H9 (cell line): ENCODE data around the gene UNC5C. TPM values are rescaled to one million over a fixed set of nuclear protein-coding genes. Genes with fewer than 3 reads are reported as not detected.

Source experiments
- DNase-seq: peaks from one replicate; pipeline ENCODE4 v3.0.0-alpha.2; 2017
- H2AFZ ChIP-seq: one replicate; pipeline ENCODE4 v1.6.1; 2013; ENCODE audit warnings: mild to moderate bottlenecking, low read length, control low read depth, moderate library complexity
- H2AK5ac ChIP-seq: 2 replicates; pipeline ENCODE4 v1.6.1; 2013; ENCODE audit warnings: low read length, control low read depth, mixed read lengths; ENCODE audit not compliant: insufficient read length
- H2BK120ac ChIP-seq: one replicate; pipeline ENCODE4 v1.6.1; 2013; ENCODE audit warnings: low read depth, mild to moderate bottlenecking, low read length, control low read depth, inconsistent platforms; ENCODE audit not compliant: poor library complexity, severe bottlenecking
- H2BK12ac ChIP-seq: 2 replicates; pipeline ENCODE4 v1.6.1; 2013; ENCODE audit warnings: low read length, control low read depth, mixed read lengths, low read depth; ENCODE audit not compliant: insufficient read length
- H2BK15ac ChIP-seq: 2 replicates; pipeline ENCODE4 v1.6.1; 2013; ENCODE audit warnings: low read depth, low read length, control low read depth
- H2BK20ac ChIP-seq: one replicate; pipeline ENCODE4 v1.6.1; 2013; ENCODE audit warnings: low read depth, mild to moderate bottlenecking, low read length, control low read depth, inconsistent platforms; ENCODE audit not compliant: poor library complexity, severe bottlenecking
- H2BK5ac ChIP-seq: 2 replicates; pipeline ENCODE4 v1.6.1; 2013; ENCODE audit warnings: low read length, control low read depth, mixed read lengths; ENCODE audit not compliant: insufficient read length
- H3K14ac ChIP-seq: 2 replicates; pipeline ENCODE4 v1.6.1; 2013; ENCODE audit warnings: low read length, control low read depth; ENCODE audit not compliant: insufficient read depth
- H3K18ac ChIP-seq: 2 replicates; pipeline ENCODE4 v1.6.1; 2013; ENCODE audit warnings: low read depth, mild to moderate bottlenecking, mixed read lengths, low read length, control low read depth; ENCODE audit not compliant: insufficient read length
- H3K23ac ChIP-seq: 2 replicates; pipeline ENCODE4 v1.6.1; 2013; ENCODE audit warnings: low read length, control low read depth, mixed read lengths, low read depth; ENCODE audit not compliant: insufficient read length
- H3K23me2 ChIP-seq: 2 replicates; pipeline ENCODE4 v1.6.1; 2013; ENCODE audit warnings: low read depth, mild to moderate bottlenecking, mixed read lengths, low read length, control low read depth; ENCODE audit not compliant: insufficient read length, poor library complexity, severe bottlenecking
- H3K27ac ChIP-seq: 2 replicates; pipeline ENCODE4 v1.5.1; 2013; ENCODE audit warnings: low read length, control low read depth, mixed read lengths, low read depth; ENCODE audit not compliant: insufficient read length
- H3K27me3 ChIP-seq: 2 replicates; pipeline ENCODE4 v1.6.1; 2013; ENCODE audit warnings: low read length, control low read depth, inconsistent platforms; ENCODE audit not compliant: insufficient read depth
- H3K4ac ChIP-seq: 2 replicates; pipeline ENCODE4 v1.6.1; 2013; ENCODE audit warnings: low read depth, mild to moderate bottlenecking, control low read depth, inconsistent platforms, low read length, moderate library complexity
- H3K4me1 ChIP-seq: 2 replicates; pipeline ENCODE4 v1.6.1; 2013; ENCODE audit warnings: low read length, control low read depth, inconsistent platforms; ENCODE audit not compliant: insufficient read depth
- H3K4me2 ChIP-seq: 2 replicates; pipeline ENCODE4 v1.6.1; 2013; ENCODE audit warnings: low read length, control low read depth, mixed read lengths; ENCODE audit not compliant: insufficient read length, insufficient read depth
- H3K56ac ChIP-seq: 2 replicates; pipeline ENCODE4 v1.6.1; 2013; ENCODE audit warnings: low read depth, mild to moderate bottlenecking, mixed read lengths, low read length, control low read depth; ENCODE audit not compliant: insufficient read length
- H3K79me1 ChIP-seq: 2 replicates; pipeline ENCODE4 v1.6.1; 2013; ENCODE audit warnings: low read depth, mild to moderate bottlenecking, moderate library complexity, low read length, control low read depth, inconsistent platforms; ENCODE audit not compliant: insufficient read depth, poor library complexity, severe bottlenecking
- H3K79me2 ChIP-seq: 2 replicates; pipeline ENCODE4 v1.6.1; 2013; ENCODE audit warnings: low read length, control low read depth, inconsistent platforms; ENCODE audit not compliant: insufficient read depth
- H3K9ac ChIP-seq: 2 replicates; pipeline ENCODE4 v1.6.1; 2013; ENCODE audit warnings: low read length, control low read depth, mixed read lengths; ENCODE audit not compliant: insufficient read length; ENCODE audit errors: extremely low read depth
- H3K9me3 ChIP-seq: one replicate; pipeline ENCODE4 v1.6.1; 2013; ENCODE audit warnings: low read depth, low read length, inconsistent platforms; ENCODE audit not compliant: control insufficient read depth
- H3T11ph ChIP-seq: one replicate; pipeline ENCODE4 v1.6.1; 2013; ENCODE audit warnings: mild to moderate bottlenecking, low read length, control low read depth, inconsistent platforms
- H4K20me1 ChIP-seq: one replicate; pipeline ENCODE4 v1.6.1; 2013; ENCODE audit not compliant: control insufficient read depth, insufficient read length, insufficient read depth
- H4K5ac ChIP-seq: 2 replicates; pipeline ENCODE4 v1.6.1; 2013; ENCODE audit warnings: low read depth, mild to moderate bottlenecking, mixed read lengths, low read length, control low read depth; ENCODE audit not compliant: insufficient read length
- H4K8ac ChIP-seq: replicated peaks from 2 replicates; pipeline ENCODE4 v1.6.1; 2013; ENCODE audit warnings: low read length, control low read depth, mixed read lengths, low read depth; ENCODE audit not compliant: insufficient read length
- H4K91ac ChIP-seq: 2 replicates; pipeline ENCODE4 v1.6.1; 2013; ENCODE audit warnings: low read depth, mild to moderate bottlenecking, moderate library complexity, mixed read lengths, low read length, control low read depth; ENCODE audit not compliant: insufficient read length
- H3K27ac Mint-ChIP-seq, 3 experiments: 2 replicates in 2 of 3; 3 replicates in 1 of 3; pipeline ENCODE4 v1.8.0; 2020 to 2021; ENCODE audit warnings: mixed read lengths in 3 of 3, mild to moderate bottlenecking in 1 of 3, moderate library complexity in 1 of 3
- H3K27me3 Mint-ChIP-seq: 2 replicates; pipeline ENCODE4 v1.8.0; 2021; ENCODE audit warnings: low read depth, mild to moderate bottlenecking, moderate library complexity, mixed read lengths
- H3K36me3 Mint-ChIP-seq, 3 experiments: 2 replicates in 2 of 3; 3 replicates in 1 of 3; pipeline ENCODE4 v1.8.0; 2020 to 2021; ENCODE audit warnings: low read depth in 3 of 3, mixed read lengths in 3 of 3; ENCODE audit not compliant: insufficient read depth in 1 of 3
- H3K4me1 Mint-ChIP-seq, 2 experiments: 2 replicates each; pipeline ENCODE4 v1.8.0; 2020; ENCODE audit warnings: mixed read lengths in 2 of 2
- H3K4me3 Mint-ChIP-seq, 2 experiments: 2 replicates in 1 of 2; 3 replicates in 1 of 2; pipeline ENCODE4 v1.8.0; 2020 to 2021; ENCODE audit warnings: mild to moderate bottlenecking in 2 of 2, mixed read lengths in 2 of 2, moderate library complexity in 1 of 2
- H3K9me3 Mint-ChIP-seq, 2 experiments: 2 replicates in 1 of 2; 3 replicates in 1 of 2; pipeline ENCODE4 v1.8.0; 2020; ENCODE audit warnings: mild to moderate bottlenecking in 2 of 2, mixed read lengths in 2 of 2, moderate library complexity in 1 of 2
- CTCF ChIP-seq: fragments of 200-600 bp; sonication (generic); conservative IDR thresholded peaks from 3 replicates; pipeline ENCODE4 v1.8.0; 2021; ENCODE audit warnings: antibody characterized with exemption, mild to moderate bottlenecking
- WGBS: extraction: QIAGEN DNeasy Blood & Tissue Kit; methylation state at CpG from one replicate; pipeline ENCODE4 v1.1.7; 2013; ENCODE audit warnings: missing lambda C conversion rate, low lambda C conversion rate, mixed read lengths; ENCODE audit not compliant: insufficient read length; ENCODE audit errors: extremely low coverage; 5-methylcytosine and 5-hydroxymethylcytosine counted together
- total RNA-seq: library from RNA; stranded (reverse); gene quantifications from 2 replicates; pipeline ENCODE4 v1.2.1, GENCODE V29; 2021

The UNC5C gene
- total RNA-seq, 1 experiment from 2014 or later = not detected

- no peak overlapping the region for H3K27ac ChIP-seq
- H2AFZ ChIP-seq = no peak overlapping the region
- no peaks in the 10 kb centered on the region for H3K9me3 ChIP-seq
- H4K20me1 ChIP-seq = no peaks in the 10 kb centered on the region
- H3K36me3 Mint-ChIP-seq = no peaks in the 10 kb centered on the region
- no peak overlapping the region for H2BK120ac ChIP-seq
- no peaks in the 10 kb centered on the region for H3K27me3 Mint-ChIP-seq
- H3K4me1 Mint-ChIP-seq = peaks cover 10 to 11% of the 10 kb centered on the region in 2 experiments
- H3K9me3 Mint-ChIP-seq = no peaks in the 10 kb centered on the region
- H4K8ac ChIP-seq = no peak overlapping the region
- H3K4me3 Mint-ChIP-seq = no peak overlapping the region
- H3K4ac ChIP-seq = no peak overlapping the region
- no peak overlapping the region for H4K91ac ChIP-seq
- H3K23me2 ChIP-seq = no peaks in the 10 kb centered on the region
- no peak overlapping the region for H4K5ac ChIP-seq
- H3K23ac ChIP-seq = no peak overlapping the region
- no peak overlapping the region for H3T11ph ChIP-seq
- H3K27me3 ChIP-seq = no peaks in the 10 kb centered on the region
- no peak overlapping the region for H3K14ac ChIP-seq
- H2BK20ac ChIP-seq = no peak overlapping the region
- no peaks in the 10 kb centered on the region for H3K79me1 ChIP-seq
- H3K79me2 ChIP-seq = no peaks in the 10 kb centered on the region
- no peak overlapping the region for H3K27ac Mint-ChIP-seq
- TF ChIP-seq CTCF = no peak
- no peak overlapping the region for H2BK12ac ChIP-seq
- H3K56ac ChIP-seq = no peak overlapping the region
- DNase-seq = no peak
- no peak overlapping the region for H3K9ac ChIP-seq
- H2AK5ac ChIP-seq = no peak overlapping the region
- no peak overlapping the region for H3K4me2 ChIP-seq
- H2BK15ac ChIP-seq = no peak overlapping the region
- WGBS = no CpG with 5 or more reads among the region's 3 CpGs
- no peak overlapping the region for H3K18ac ChIP-seq
- no peaks in the 10 kb centered on the region for H3K4me1 ChIP-seq
- H2BK5ac ChIP-seq = no peak overlapping the region
These were observed 187.1 kb downstream of the UNC5C start for GRCh38 chr4:95361696-95361965.
